WTC11 (cell line): ENCODE measurements around the gene NUDT19. TPM values are rescaled to one million over a fixed set of nuclear protein-coding genes. Genes with fewer than 3 reads are reported as not detected.
A peak's percentile ranks its signal among the peaks of the same experiment; 100 is the strongest.

ENCODE experiments used
- ATAC-seq: fragments of 200-7000 bp; cut with Tn5 transposase; 2 replicates; pipeline ENCODE4 v1.10.0; 2021; ENCODE audit warnings: mild to moderate bottlenecking, moderate library complexity
- CTCF ChIA-PET: fragments of 300-600 bp; sonication (Branson Sonifier 250); formaldehyde crosslinking; loops from one replicate; lab custom pipeline; 2021; ENCODE audit warnings: antibody characterized with exemption; lab: Charles Lee
- POLR2A ChIA-PET: fragments of 350-600 bp; sonication (Branson Sonifier 250); formaldehyde crosslinking; loops from one replicate; lab custom pipeline; 2021; ENCODE audit warnings: antibody characterized with exemption; lab: Charles Lee
- DNase-seq: peaks from one replicate; pipeline ENCODE4 v3.0.0; 2021; ENCODE audit warnings: low spot score
- H3K27ac Mint-ChIP-seq: 2 replicates; pipeline ENCODE4 v1.8.0; 2021; ENCODE audit warnings: mixed read lengths
- H3K27me3 Mint-ChIP-seq: 2 replicates; pipeline ENCODE4 v1.8.0; 2021; ENCODE audit warnings: low read depth, mild to moderate bottlenecking, moderate library complexity, mixed read lengths
- H3K36me3 Mint-ChIP-seq: 2 replicates; pipeline ENCODE4 v1.8.0; 2021; ENCODE audit warnings: mixed read lengths
- H3K4me1 Mint-ChIP-seq: 2 replicates; pipeline ENCODE4 v1.8.0; 2022; ENCODE audit warnings: mixed read lengths
- H3K4me3 Mint-ChIP-seq: 2 replicates; pipeline ENCODE4 v1.8.0; 2021; ENCODE audit warnings: mild to moderate bottlenecking, moderate library complexity, mixed read lengths
- H3K9me3 Mint-ChIP-seq: 2 replicates; pipeline ENCODE4 v1.8.0; 2021; ENCODE audit warnings: mixed read lengths
- ATF2 ChIP-seq: sonication (generic); formaldehyde crosslinking; IDR thresholded peaks from 2 replicates; pipeline ENCODE4 v1.8.1; 2022; ENCODE audit warnings: low read depth, missing genetic modification reagents, borderline replicate concordance
- CREB1 ChIP-seq: sonication (generic); formaldehyde crosslinking; IDR thresholded peaks from 2 replicates; pipeline ENCODE4 v1.8.0; 2023; ENCODE audit warnings: mild to moderate bottlenecking, missing genetic modification reagents
- E2F4 ChIP-seq: sonication (generic); formaldehyde crosslinking; IDR thresholded peaks from 2 replicates; pipeline ENCODE4 v1.8.1; 2022; ENCODE audit warnings: low read depth, mild to moderate bottlenecking, moderate library complexity, missing genetic modification reagents, borderline replicate concordance
- E2F5 ChIP-seq: sonication (generic); formaldehyde crosslinking; IDR thresholded peaks from 2 replicates; pipeline ENCODE4 v1.8.1; 2022; ENCODE audit warnings: mild to moderate bottlenecking, moderate library complexity, missing genetic modification reagents
- ELF4 ChIP-seq: sonication (generic); formaldehyde crosslinking; IDR thresholded peaks from 2 replicates; pipeline ENCODE4 v1.8.1; 2022; ENCODE audit warnings: low read depth, mild to moderate bottlenecking, moderate library complexity, missing genetic modification reagents
- ETV6 ChIP-seq: sonication (generic); formaldehyde crosslinking; IDR thresholded peaks from 2 replicates; pipeline ENCODE4 v1.8.1; 2022; ENCODE audit warnings: mild to moderate bottlenecking, missing genetic modification reagents
- FOXP4 ChIP-seq: sonication (generic); formaldehyde crosslinking; IDR thresholded peaks from 2 replicates; pipeline ENCODE4 v1.8.0; 2022; ENCODE audit warnings: mild to moderate bottlenecking, missing genetic modification reagents
- GTF2I ChIP-seq: fragments of 250-450 bp; sonication (Bioruptor Pico); conservative IDR thresholded peaks from 2 replicates; pipeline ENCODE4 v1.4.0; 2021; ENCODE audit warnings: mild to moderate bottlenecking
- HMGA2 ChIP-seq: fragments of 250-450 bp; sonication (Bioruptor Pico); IDR thresholded peaks from 2 replicates; pipeline ENCODE4 v1.4.0; 2021; ENCODE audit warnings: mild to moderate bottlenecking, moderate library complexity
- IRF1 ChIP-seq: sonication (generic); formaldehyde crosslinking; IDR thresholded peaks from 2 replicates; pipeline ENCODE4 v1.8.0; 2023; ENCODE audit warnings: missing genetic modification reagents
- IRF2 ChIP-seq: sonication (generic); formaldehyde crosslinking; IDR thresholded peaks from 2 replicates; pipeline ENCODE4 v1.8.0; 2022; ENCODE audit warnings: low read depth, missing genetic modification reagents, borderline replicate concordance
- MLX ChIP-seq: sonication (generic); formaldehyde crosslinking; IDR thresholded peaks from 2 replicates; pipeline ENCODE4 v1.8.1; 2023; ENCODE audit warnings: mild to moderate bottlenecking, missing genetic modification reagents, moderate library complexity
- MXD4 ChIP-seq: fragments of 250-450 bp; sonication (Bioruptor Pico); IDR thresholded peaks from 2 replicates; pipeline ENCODE4 v1.8.0; 2021; ENCODE audit warnings: mild to moderate bottlenecking, moderate library complexity, borderline replicate concordance
- NFE2L1 ChIP-seq: sonication (generic); formaldehyde crosslinking; IDR thresholded peaks from 2 replicates; pipeline ENCODE4 v1.8.1; 2023; ENCODE audit warnings: missing genetic modification reagents
- RELA ChIP-seq: sonication (generic); formaldehyde crosslinking; IDR thresholded peaks from 2 replicates; pipeline ENCODE4 v1.8.1; 2022; ENCODE audit warnings: missing genetic modification reagents, mild to moderate bottlenecking, borderline replicate concordance
- TCF7 ChIP-seq: sonication (generic); formaldehyde crosslinking; IDR thresholded peaks from 2 replicates; pipeline ENCODE4 v1.8.0; 2022; ENCODE audit warnings: mild to moderate bottlenecking, low read depth, missing genetic modification reagents, moderate library complexity
- USF1 ChIP-seq: sonication (generic); formaldehyde crosslinking; IDR thresholded peaks from 2 replicates; pipeline ENCODE4 v1.8.0; 2022; ENCODE audit warnings: mild to moderate bottlenecking, missing genetic modification reagents
- ZBTB21 ChIP-seq: sonication (generic); formaldehyde crosslinking; IDR thresholded peaks from 2 replicates; pipeline ENCODE4 v1.8.1; 2023; ENCODE audit warnings: mild to moderate bottlenecking, missing genetic modification reagents, borderline replicate concordance
- ZBTB43 ChIP-seq: sonication (generic); formaldehyde crosslinking; IDR thresholded peaks from 2 replicates; pipeline ENCODE4 v1.8.1; 2023; ENCODE audit warnings: mild to moderate bottlenecking, missing genetic modification reagents
- ZNF121 ChIP-seq: sonication (generic); formaldehyde crosslinking; IDR thresholded peaks from 2 replicates; pipeline ENCODE4 v1.8.0; 2023; ENCODE audit warnings: missing genetic modification reagents
- ZNF219 ChIP-seq: sonication (generic); formaldehyde crosslinking; IDR thresholded peaks from 2 replicates; pipeline ENCODE4 v1.8.0; 2023; ENCODE audit warnings: missing genetic modification reagents, mild to moderate bottlenecking, borderline replicate concordance
- ZNF232 ChIP-seq: sonication (generic); formaldehyde crosslinking; IDR thresholded peaks from 2 replicates; pipeline ENCODE4 v1.8.0; 2022; ENCODE audit warnings: mild to moderate bottlenecking, missing genetic modification reagents
- ZNF263 ChIP-seq: sonication (generic); formaldehyde crosslinking; IDR thresholded peaks from 2 replicates; pipeline ENCODE4 v1.8.1; 2022; ENCODE audit warnings: low read depth, mild to moderate bottlenecking, moderate library complexity, missing genetic modification reagents
- ZNF416 ChIP-seq: fragments of 250-450 bp; sonication (Bioruptor Pico); IDR thresholded peaks from 2 replicates; pipeline ENCODE4 v1.9.0; 2021; ENCODE audit warnings: mild to moderate bottlenecking, inconsistent platforms
- ZNF423 ChIP-seq: fragments of 250-450 bp; sonication (Bioruptor Pico); IDR thresholded peaks from 2 replicates; pipeline ENCODE4 v2.1.2; 2022; ENCODE audit warnings: mild to moderate bottlenecking, moderate library complexity
- ZNF671 ChIP-seq: fragments of 250-450 bp; sonication (Bioruptor Pico); IDR thresholded peaks from 2 replicates; pipeline ENCODE4 v1.8.0; 2021; ENCODE audit warnings: mild to moderate bottlenecking
- total RNA-seq: library from RNA; stranded (reverse); gene quantifications from 3 replicates; pipeline ENCODE4 v1.2.3, GENCODE V29; 2021

Gene NUDT19
- total RNA-seq, 1 experiment from 2014 or later: 2.4 TPM

GRCh38 chr19:32652894-32653598 is 38.6 kb upstream of the NUDT19 start:
- DNase-seq (no peak), ATAC-seq (no peak)
- no peak overlapping the region for H3K4me3 Mint-ChIP-seq
- H3K27ac Mint-ChIP-seq: peak overlapping the region; percentile 89
- CTCF ChIA-PET: interaction anchor here (1.2 to 1.5 kb wide), 2 partner anchors 22 to 69 kb away, joined by 3 read pairs; partner anchors contain the start of genes ANKRD27 and RGS9BP
- TF ChIP-seq IRF2 (no peak), ATF2 (CRISPR knock-in tag) (no peak), ZNF219 (CRISPR knock-in tag) (no peak), IRF1 (no peak), MLX (no peak), ZNF232 (CRISPR knock-in tag) (no peak), MXD4 (CRISPR knock-in tag) (no peak), ZBTB21 (CRISPR knock-in tag) (no peak), HMGA2 (no peak), ETV6 (CRISPR knock-in tag) (no peak), ZBTB43 (CRISPR knock-in tag) (no peak), ZNF671 (CRISPR knock-in tag) (no peak), GTF2I (CRISPR knock-in tag) (no peak), ZNF121 (CRISPR knock-in tag) (no peak), NFE2L1 (CRISPR knock-in tag) (no peak), CREB1 (no peak), ZNF416 (no peak), FOXP4 (CRISPR knock-in tag) (no peak), E2F5 (CRISPR knock-in tag) (no peak)
- peaks cover 30% of the 10 kb centered on the region for H3K36me3 Mint-ChIP-seq
- H3K4me1 Mint-ChIP-seq: peaks cover 20% of the 10 kb centered on the region
- H3K9me3 Mint-ChIP-seq: no peaks in the 10 kb centered on the region
- POLR2A ChIA-PET: no interaction called here
- no peaks in the 10 kb centered on the region for H3K27me3 Mint-ChIP-seq

GRCh38 chr19:32653599-32653915 is 38.1 kb upstream of the NUDT19 start:
- no peaks in the 10 kb centered on the region for H3K9me3 Mint-ChIP-seq
- H3K4me1 Mint-ChIP-seq: peaks cover 20% of the 10 kb centered on the region
- no peaks in the 10 kb centered on the region for H3K27me3 Mint-ChIP-seq
- ATAC-seq (peak; percentile 13; the same call in 1 of the 2 replicates), DNase-seq (no peak)
- H3K4me3 Mint-ChIP-seq: no peak overlapping the region
- ChIA-PET CTCF (no interaction called here), POLR2A (no interaction called here)
- H3K27ac Mint-ChIP-seq: peak overlapping the region; percentile 89; the same call in 1 of the 2 replicates
- no peak for TF ChIP-seq ELF4 (CRISPR knock-in tag)
- no peak for TF ChIP-seq ZNF423 (CRISPR knock-in tag)
- no peak for TF ChIP-seq ZNF263 (CRISPR knock-in tag)
- TF ChIP-seq USF1 (CRISPR knock-in tag): no peak
- TF ChIP-seq GTF2I (CRISPR knock-in tag): no peak
- TF ChIP-seq RELA (CRISPR knock-in tag): no peak
- no peak for TF ChIP-seq E2F4 (CRISPR knock-in tag)
- no peak for TF ChIP-seq TCF7 (CRISPR knock-in tag)
- TF ChIP-seq, all 79 proteins: peak for 0
- peaks cover 26% of the 10 kb centered on the region for H3K36me3 Mint-ChIP-seq
